Esophagus squamous epithelium (tissue), 5 donors: ENCODE measurements around the gene CADM2. TPM values are rescaled to one million over a fixed set of nuclear protein-coding genes. Genes with fewer than 3 reads are reported as not detected.

Source experiments
- DNase-seq: peaks from one replicate; lab custom pipeline; 2025; lab: John Stamatoyannopoulos, UW
- H3K27ac ChIP-seq, 4 donors: fragments of 200-600 bp; sonication (generic); one replicate each; pipeline ENCODE4 v1.5.1; 2016 to 2019; ENCODE audit warnings: mild to moderate bottlenecking in 1 of 4
- H3K27me3 ChIP-seq, 4 donors: fragments of 200-600 bp; sonication (generic); 1 replicate in 3 of 4; 2 replicates in 1 of 4; pipeline versions ENCODE4 v1.5.1 to v1.6.0; 2017 to 2021; ENCODE audit warnings: antibody characterized with exemption in 1 of 4
- H3K36me3 ChIP-seq, 3 donors: fragments of 200-600 bp; sonication (generic); one replicate each; pipeline ENCODE4 v1.5.1; 2016 to 2019
- H3K4me1 ChIP-seq, 3 donors: fragments of 200-600 bp; sonication (generic); one replicate each; pipeline ENCODE4 v1.5.1; 2017 to 2019
- H3K4me3 ChIP-seq, 4 donors: fragments of 200-600 bp; sonication (generic); 1 replicate in 3 of 4; 2 replicates in 1 of 4; pipeline ENCODE4 v1.5.1; 2016 to 2019; ENCODE audit warnings: mild to moderate bottlenecking in 2 of 4, moderate library complexity in 1 of 4
- H3K9me3 ChIP-seq, 3 donors: fragments of 200-600 bp; sonication (generic); one replicate each; pipeline ENCODE4 v1.5.1; 2016 to 2019
- POLR2A ChIP-seq, 4 donors: fragments of 450-650 bp; IDR thresholded peaks; one replicate each; pipeline ENCODE4 v1.6.1; 2017; ENCODE audit warnings: antibody characterized with exemption in 4 of 4, mild to moderate bottlenecking in 4 of 4, moderate library complexity in 3 of 4
- WGBS, 2 donors: methylation state at CpG; one replicate each; pipeline ENCODE4 v1.1.5; 2018; 5-methylcytosine and 5-hydroxymethylcytosine counted together
- intact Hi-C: fragments of 100-400 bp; cut with DNase I; formaldehyde crosslinking; loops from one replicate; pipeline ENCODE4 v1.15.0; 2022
- total RNA-seq, 4 donors: library from RNA; depleted of rRNA; stranded (reverse); fragments of >200 nt; gene quantifications; one replicate each; pipeline ENCODE4 v1.1.0, GENCODE V29; 2016
- TF ChIP-seq, protein P1 (sequence below), 6 experiments: fragments of 450-650 bp in 4 of 6; fragments of 200-600 bp in 2 of 6; sonication (generic) in 2 of 6; IDR thresholded peaks; one replicate each; pipeline ENCODE4 v1.5.1; 2016 to 2019; ENCODE audit warnings: antibody characterized with exemption in 6 of 6, mild to moderate bottlenecking in 4 of 6, moderate library complexity in 4 of 6
- donor health status: DM: yes; HTN: yes; CAD: no.

The CADM2 gene
- total RNA-seq, 4 donors from 2014 or later = 0.08 to 0.76 (median 0.34) TPM

GRCh38 chr3:85652360-85652759 lies 693.6 kb downstream of the CADM2 start:
- TF ChIP-seq POLR2A (IDR thresholded peaks at IDR 0.05) = no peak
- TF ChIP-seq, protein P1, sequence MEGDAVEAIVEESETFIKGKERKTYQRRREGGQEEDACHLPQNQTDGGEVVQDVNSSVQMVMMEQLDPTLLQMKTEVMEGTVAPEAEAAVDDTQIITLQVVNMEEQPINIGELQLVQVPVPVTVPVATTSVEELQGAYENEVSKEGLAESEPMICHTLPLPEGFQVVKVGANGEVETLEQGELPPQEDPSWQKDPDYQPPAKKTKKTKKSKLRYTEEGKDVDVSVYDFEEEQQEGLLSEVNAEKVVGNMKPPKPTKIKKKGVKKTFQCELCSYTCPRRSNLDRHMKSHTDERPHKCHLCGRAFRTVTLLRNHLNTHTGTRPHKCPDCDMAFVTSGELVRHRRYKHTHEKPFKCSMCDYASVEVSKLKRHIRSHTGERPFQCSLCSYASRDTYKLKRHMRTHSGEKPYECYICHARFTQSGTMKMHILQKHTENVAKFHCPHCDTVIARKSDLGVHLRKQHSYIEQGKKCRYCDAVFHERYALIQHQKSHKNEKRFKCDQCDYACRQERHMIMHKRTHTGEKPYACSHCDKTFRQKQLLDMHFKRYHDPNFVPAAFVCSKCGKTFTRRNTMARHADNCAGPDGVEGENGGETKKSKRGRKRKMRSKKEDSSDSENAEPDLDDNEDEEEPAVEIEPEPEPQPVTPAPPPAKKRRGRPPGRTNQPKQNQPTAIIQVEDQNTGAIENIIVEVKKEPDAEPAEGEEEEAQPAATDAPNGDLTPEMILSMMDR (IDR thresholded peaks at IDR 0.05) = no peak
- 70 to 84% methylated on average over 1 of the region's 1 CpG for WGBS, 2 donors
- Histone ChIP-seq H3K4me1 (no peaks in the 10 kb centered on the region), H3K9me3 (no peaks in the 10 kb centered on the region), H3K4me3 (no peak overlapping the region), H3K27ac (no peak overlapping the region), H3K36me3 (no peaks in the 10 kb centered on the region), H3K27me3 (no peaks in the 10 kb centered on the region)
- no peak for DNase-seq
- intact Hi-C loops = no loop called here

DNA sequence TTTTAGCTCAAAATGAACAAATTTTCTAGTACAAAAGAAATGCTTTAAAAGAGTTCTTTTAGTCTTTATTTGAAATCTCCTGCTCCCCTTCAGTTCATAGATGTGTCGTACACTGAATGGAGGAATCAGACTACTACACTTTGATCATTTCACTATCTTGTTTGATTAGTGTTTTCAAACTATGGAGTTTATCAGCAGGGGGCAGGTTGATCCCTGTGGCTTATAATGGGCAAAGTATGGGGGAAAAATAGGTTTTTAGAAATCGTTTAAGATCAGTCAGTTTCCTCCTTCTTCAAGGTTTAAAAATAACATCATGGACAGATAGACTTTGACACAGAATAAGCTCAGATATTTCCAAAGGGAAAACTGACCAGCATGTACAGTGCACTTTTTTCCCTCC lies 701.7 kb downstream of the CADM2 start:
- TF ChIP-seq, protein P1 (IDR thresholded peaks at IDR 0.05) = no peak
- TF ChIP-seq POLR2A (IDR thresholded peaks at IDR 0.05) = no peak
- no peaks in the 10 kb centered on the region for H3K4me1 ChIP-seq
- WGBS, 2 donors = 39 to 40% methylated on average over 2 of the region's 2 CpGs
- H3K27ac ChIP-seq = no peak overlapping the region
- DNase-seq = no peak
- no peak overlapping the region for H3K4me3 ChIP-seq
- no peaks in the 10 kb centered on the region for H3K36me3 ChIP-seq
- intact Hi-C loops = no loop called here
- H3K9me3 ChIP-seq = no peaks in the 10 kb centered on the region
- no peaks in the 10 kb centered on the region for H3K27me3 ChIP-seq

DNA sequence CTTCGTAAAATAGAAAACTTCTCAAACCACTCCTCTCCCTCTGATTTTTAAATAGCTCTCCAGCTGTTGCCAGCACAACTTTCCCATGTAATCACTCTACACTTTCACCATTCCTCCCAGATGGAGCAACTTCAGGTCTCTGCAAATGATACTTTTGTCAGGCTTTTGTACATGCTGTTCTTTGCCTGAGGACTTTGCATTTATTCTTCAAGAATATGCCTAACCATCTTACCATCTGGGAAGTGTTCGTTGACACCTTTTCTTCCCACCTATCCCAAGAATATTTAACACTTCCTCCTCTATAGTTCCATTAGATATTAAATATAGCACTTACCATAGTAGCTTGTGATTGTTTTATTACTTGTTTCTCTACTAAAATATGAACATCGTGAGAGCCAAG lies 703.7 kb downstream of the CADM2 start:
- intact Hi-C loops = no loop called here

GRCh38 chr3:85667744-85668143 lies 709.0 kb downstream of the CADM2 start:
- no peak for DNase-seq
- Histone ChIP-seq H3K9me3 (no peaks in the 10 kb centered on the region), H3K4me3 (no peak overlapping the region), H3K27ac (no peak overlapping the region), H3K36me3 (no peaks in the 10 kb centered on the region), H3K4me1 (no peaks in the 10 kb centered on the region), H3K27me3 (no peaks in the 10 kb centered on the region)
- intact Hi-C loops = no loop called here
- 69 to 74% methylated on average over 5 of the region's 5 CpGs for WGBS, 2 donors
- no peak for TF ChIP-seq POLR2A (IDR thresholded peaks at IDR 0.05)
- TF ChIP-seq, protein P1 (IDR thresholded peaks at IDR 0.05) = no peak

More for the DNA sequence above, 703.7 kb downstream of the CADM2 start:
- 71 to 81% methylated on average over 3 of the region's 3 CpGs for WGBS, 2 donors
- no peaks in the 10 kb centered on the region for H3K4me1 ChIP-seq
- H3K27me3 ChIP-seq = no peaks in the 10 kb centered on the region
- H3K9me3 ChIP-seq = no peaks in the 10 kb centered on the region
- TF ChIP-seq, protein P1 (IDR thresholded peaks at IDR 0.05) = no peak
- no peak for TF ChIP-seq POLR2A (IDR thresholded peaks at IDR 0.05)
- H3K36me3 ChIP-seq = no peaks in the 10 kb centered on the region
- H3K27ac ChIP-seq = no peak overlapping the region
- DNase-seq = no peak
- no peak overlapping the region for H3K4me3 ChIP-seq

GRCh38 chr3:85670634-85671205 lies 711.9 kb downstream of the CADM2 start:
- TF ChIP-seq POLR2A (IDR thresholded peaks at IDR 0.05) = no peak
- TF ChIP-seq, protein P1 (IDR thresholded peaks at IDR 0.05) = no peak
- no peak for DNase-seq
- no peak overlapping the region for H3K27ac ChIP-seq
- intact Hi-C loops = no loop called here
- no peak overlapping the region for H3K4me3 ChIP-seq
- no peaks in the 10 kb centered on the region for H3K4me1 ChIP-seq
- no peaks in the 10 kb centered on the region for H3K27me3 ChIP-seq
- WGBS, 2 donors = 28 to 61% methylated on average over 2 of the region's 2 CpGs
- H3K36me3 ChIP-seq = no peaks in the 10 kb centered on the region
- no peaks in the 10 kb centered on the region for H3K9me3 ChIP-seq
